Liver (tissue), 9 donors: ENCODE measurements around the gene PCDH9. TPM values are rescaled to one million over a fixed set of nuclear protein-coding genes. Genes with fewer than 3 reads are reported as not detected.

Experiments used
- DNase-seq: peaks from one replicate; pipeline ENCODE4 v3.0.0-alpha.2; 2017; ENCODE audit warnings: low spot score
- H3K27ac ChIP-seq, 2 donors: one replicate each; pipeline ENCODE4 v1.7.0; 2013; ENCODE audit warnings: inconsistent platforms in 2 of 2, low read length in 2 of 2, control low read depth in 1 of 2, low read depth in 1 of 2, mild to moderate bottlenecking in 1 of 2
- H3K27me3 ChIP-seq, 4 donors: one replicate each; pipeline versions ENCODE4 v1.6.1 to v1.7.0; 2013; ENCODE audit warnings: low read length in 3 of 4, inconsistent platforms in 1 of 4, mild to moderate bottlenecking in 1 of 4, moderate library complexity in 1 of 4; ENCODE audit not compliant: control insufficient read depth in 4 of 4, insufficient read depth in 4 of 4
- H3K36me3 ChIP-seq, 4 donors: one replicate each; pipeline versions ENCODE4 v1.6.1 to v1.7.0; 2013; ENCODE audit warnings: low read length in 3 of 4, mild to moderate bottlenecking in 3 of 4, low read depth in 1 of 4, moderate library complexity in 1 of 4; ENCODE audit not compliant: control insufficient read depth in 4 of 4, insufficient read depth in 3 of 4
- H3K4me1 ChIP-seq, 4 donors: one replicate each; pipeline versions ENCODE4 v1.6.1 to v1.7.0; 2013; ENCODE audit warnings: low read length in 3 of 4, mild to moderate bottlenecking in 3 of 4, moderate library complexity in 1 of 4; ENCODE audit not compliant: control insufficient read depth in 4 of 4, insufficient read depth in 4 of 4
- H3K4me3 ChIP-seq, 3 donors: one replicate each; pipeline versions ENCODE4 v1.6.1 to v1.7.0; 2013; ENCODE audit warnings: low read length in 3 of 3, control low read depth in 1 of 3, low read depth in 1 of 3, mild to moderate bottlenecking in 1 of 3
- H3K9ac ChIP-seq, 2 donors: one replicate each; pipeline ENCODE4 v1.7.0; 2013; ENCODE audit warnings: low read length in 2 of 2, mild to moderate bottlenecking in 2 of 2, moderate library complexity in 2 of 2, control low read depth in 1 of 2, low read depth in 1 of 2
- H3K9me3 ChIP-seq, 4 donors: one replicate each; pipeline versions ENCODE4 v1.6.1 to v1.7.0; 2013; ENCODE audit warnings: low read length in 3 of 4; ENCODE audit not compliant: control insufficient read depth in 4 of 4
- EGR1 ChIP-seq, 2 donors: IDR thresholded peaks; 2 replicates each; pipeline ENCODE4 v1.6.1; 2016 to 2018; ENCODE audit warnings: antibody characterized with exemption in 2 of 2, low read depth in 2 of 2
- FOXA1 ChIP-seq: IDR thresholded peaks from 2 replicates; pipeline ENCODE4 v1.6.1; 2016; ENCODE audit warnings: antibody characterized with exemption
- FOXA2 ChIP-seq: IDR thresholded peaks from 2 replicates; pipeline ENCODE4 v1.6.1; 2016; ENCODE audit warnings: antibody characterized with exemption
- GABPA ChIP-seq, 2 donors: IDR thresholded peaks in 1 of 2; conservative IDR thresholded peaks in 1 of 2; 2 replicates each; pipeline ENCODE4 v1.6.1; 2016; ENCODE audit warnings: antibody characterized with exemption in 2 of 2, mild to moderate bottlenecking in 1 of 2, moderate library complexity in 1 of 2
- HNF4A ChIP-seq, 2 donors: conservative IDR thresholded peaks; 2 replicates each; pipeline ENCODE4 v1.6.1; 2016; ENCODE audit warnings: antibody characterized with exemption in 2 of 2, mild to moderate bottlenecking in 2 of 2
- HNF4G ChIP-seq: IDR thresholded peaks from 2 replicates; pipeline ENCODE4 v1.6.1; 2016; ENCODE audit warnings: antibody characterized with exemption
- JUND ChIP-seq, 2 donors: IDR thresholded peaks; 2 replicates each; pipeline ENCODE4 v1.6.1; 2016; ENCODE audit warnings: antibody characterized with exemption in 2 of 2
- NR2F2 ChIP-seq: IDR thresholded peaks from 2 replicates; pipeline ENCODE4 v1.6.1; 2016; ENCODE audit warnings: antibody characterized with exemption
- RAD21 ChIP-seq, 2 donors: IDR thresholded peaks; 2 replicates each; pipeline ENCODE4 v1.6.1; 2016; ENCODE audit warnings: antibody characterized with exemption in 2 of 2, mild to moderate bottlenecking in 2 of 2
- RXRA ChIP-seq, 2 donors: IDR thresholded peaks; 2 replicates each; pipeline ENCODE4 v1.6.1; 2017 to 2018; ENCODE audit warnings: antibody characterized with exemption in 2 of 2, mild to moderate bottlenecking in 1 of 2
- SP1 ChIP-seq: IDR thresholded peaks from 2 replicates; pipeline ENCODE4 v1.6.1; 2018; ENCODE audit warnings: antibody characterized with exemption, mild to moderate bottlenecking
- TAF1 ChIP-seq: conservative IDR thresholded peaks from 2 replicates; pipeline ENCODE4 v1.6.1; 2016; ENCODE audit warnings: antibody characterized with exemption, mild to moderate bottlenecking
- YY1 ChIP-seq: IDR thresholded peaks from 2 replicates; pipeline ENCODE4 v1.6.1; 2016; ENCODE audit warnings: antibody characterized with exemption, mild to moderate bottlenecking
- WGBS: extraction: QIAGEN DNeasy Blood & Tissue Kit; methylation state at CpG from one replicate; pipeline ENCODE4 v1.1.7; 2013; 5-methylcytosine and 5-hydroxymethylcytosine counted together
- polyA plus RNA-seq, 2 donors: library from polyadenylated mRNA; stranded (reverse) in 1 of 2; unstranded in 1 of 2; fragments of 200-250 nt in 1 of 2; fragments of >200 nt in 1 of 2; fragmentation: Nextera tagmentation in 1 of 2; extraction: Ambion mirVana in 1 of 2; gene quantifications; one replicate each; pipeline versions ENCODE4 v1.2.1 to v1.2.3, GENCODE V29; 2013 to 2015
- total RNA-seq, 2 donors: library from RNA; depleted of rRNA; stranded (reverse); fragments of >200 nt; gene quantifications; one replicate each; pipeline ENCODE4 v1.2.3, GENCODE V29; 2014
- TF ChIP-seq, protein P1 (sequence below): fragments of 150-350 bp; IDR thresholded peaks from 2 replicates; pipeline ENCODE4 v1.5.1; 2017; ENCODE audit warnings: improper control_type of control experiment, low read depth, low read length; ENCODE audit not compliant: missing input control
- TF ChIP-seq, protein P2 (sequence below): IDR thresholded peaks from 2 replicates; pipeline ENCODE4 v1.6.1; 2016; ENCODE audit warnings: antibody characterized with exemption, mild to moderate bottlenecking
- TF ChIP-seq, protein P3 (sequence below): IDR thresholded peaks from 2 replicates; pipeline ENCODE4 v1.6.1; 2016; ENCODE audit warnings: antibody characterized with exemption
- TF ChIP-seq, protein P4 (sequence below): IDR thresholded peaks from 2 replicates; pipeline ENCODE4 v1.6.1; 2016; ENCODE audit warnings: antibody characterized with exemption
- TF ChIP-seq, protein P5 (sequence below): IDR thresholded peaks from 2 replicates; pipeline ENCODE4 v1.6.1; 2016; ENCODE audit warnings: antibody characterized with exemption
- donor health status: healthy.
- donor health status: healthy.
- donor health status: healthy.
- donor health status: healthy.
- donor health status: healthy.

PCDH9 gene
- total and polyA plus RNA-seq, 4 donors, result 0.90 to 4.0 (median 2.2) TPM

DNA sequence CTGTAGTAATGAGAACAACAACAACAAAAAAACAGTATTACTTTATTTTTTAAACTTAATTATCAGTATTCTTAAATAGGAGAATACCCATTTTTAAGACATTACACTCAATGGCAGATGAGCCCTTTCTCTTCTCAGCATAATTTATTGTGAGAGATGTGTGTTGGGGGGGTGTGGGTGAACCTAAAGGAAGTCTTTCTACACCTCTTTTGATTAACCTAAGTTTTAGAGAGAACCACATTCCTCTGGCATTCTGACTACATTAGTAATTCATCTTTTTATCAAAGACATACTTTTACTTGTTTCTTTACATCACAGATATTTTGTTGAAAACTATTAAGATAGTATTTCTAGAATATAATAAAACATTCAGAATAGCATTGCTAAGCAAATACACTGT, 890.9 kb downstream of the PCDH9 start (continued):
- TF ChIP-seq, protein P1, sequence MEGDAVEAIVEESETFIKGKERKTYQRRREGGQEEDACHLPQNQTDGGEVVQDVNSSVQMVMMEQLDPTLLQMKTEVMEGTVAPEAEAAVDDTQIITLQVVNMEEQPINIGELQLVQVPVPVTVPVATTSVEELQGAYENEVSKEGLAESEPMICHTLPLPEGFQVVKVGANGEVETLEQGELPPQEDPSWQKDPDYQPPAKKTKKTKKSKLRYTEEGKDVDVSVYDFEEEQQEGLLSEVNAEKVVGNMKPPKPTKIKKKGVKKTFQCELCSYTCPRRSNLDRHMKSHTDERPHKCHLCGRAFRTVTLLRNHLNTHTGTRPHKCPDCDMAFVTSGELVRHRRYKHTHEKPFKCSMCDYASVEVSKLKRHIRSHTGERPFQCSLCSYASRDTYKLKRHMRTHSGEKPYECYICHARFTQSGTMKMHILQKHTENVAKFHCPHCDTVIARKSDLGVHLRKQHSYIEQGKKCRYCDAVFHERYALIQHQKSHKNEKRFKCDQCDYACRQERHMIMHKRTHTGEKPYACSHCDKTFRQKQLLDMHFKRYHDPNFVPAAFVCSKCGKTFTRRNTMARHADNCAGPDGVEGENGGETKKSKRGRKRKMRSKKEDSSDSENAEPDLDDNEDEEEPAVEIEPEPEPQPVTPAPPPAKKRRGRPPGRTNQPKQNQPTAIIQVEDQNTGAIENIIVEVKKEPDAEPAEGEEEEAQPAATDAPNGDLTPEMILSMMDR, result no peak
- no peak for TF ChIP-seq NR2F2
- no peak for TF ChIP-seq FOXA1
- TF ChIP-seq FOXA2, result no peak
- TF ChIP-seq YY1, result no peak
- no peak for TF ChIP-seq HNF4G
- TF ChIP-seq RAD21 (IDR thresholded peaks at IDR 0.05), result no peak
- TF ChIP-seq HNF4A (conservative IDR thresholded peaks at IDR 0.05), result no peak

DNA sequence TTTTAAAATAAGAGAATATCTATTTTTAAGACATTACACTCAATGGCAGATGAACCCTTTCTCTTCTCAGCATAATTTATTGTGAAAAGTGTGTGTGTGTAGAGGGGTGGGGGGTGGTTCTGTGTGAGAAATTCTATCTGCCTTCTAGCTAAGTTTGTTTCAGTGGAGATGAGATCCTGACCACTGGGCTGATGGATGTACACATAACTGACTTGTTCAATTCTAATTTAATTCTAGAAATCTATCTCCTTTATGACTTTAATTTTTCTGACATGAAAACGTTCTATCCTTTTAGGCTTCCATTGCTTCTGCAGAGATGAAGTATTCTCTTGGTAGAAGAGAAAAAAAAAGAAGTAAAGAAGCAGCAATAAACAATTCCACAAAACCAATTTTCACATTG, 891.6 kb downstream of the PCDH9 start:
- Histone ChIP-seq H3K4me1 (no peaks in the 10 kb centered on the region), H3K36me3 (no peaks in the 10 kb centered on the region), H3K27me3 (peaks cover 0 to 3% (median 0%) of the 10 kb centered on the region in 4 donors), H3K9me3 (no peaks in the 10 kb centered on the region), H3K9ac (no peak overlapping the region), H3K4me3 (no peak overlapping the region), H3K27ac (no peak overlapping the region)
- TF ChIP-seq, protein P2, sequence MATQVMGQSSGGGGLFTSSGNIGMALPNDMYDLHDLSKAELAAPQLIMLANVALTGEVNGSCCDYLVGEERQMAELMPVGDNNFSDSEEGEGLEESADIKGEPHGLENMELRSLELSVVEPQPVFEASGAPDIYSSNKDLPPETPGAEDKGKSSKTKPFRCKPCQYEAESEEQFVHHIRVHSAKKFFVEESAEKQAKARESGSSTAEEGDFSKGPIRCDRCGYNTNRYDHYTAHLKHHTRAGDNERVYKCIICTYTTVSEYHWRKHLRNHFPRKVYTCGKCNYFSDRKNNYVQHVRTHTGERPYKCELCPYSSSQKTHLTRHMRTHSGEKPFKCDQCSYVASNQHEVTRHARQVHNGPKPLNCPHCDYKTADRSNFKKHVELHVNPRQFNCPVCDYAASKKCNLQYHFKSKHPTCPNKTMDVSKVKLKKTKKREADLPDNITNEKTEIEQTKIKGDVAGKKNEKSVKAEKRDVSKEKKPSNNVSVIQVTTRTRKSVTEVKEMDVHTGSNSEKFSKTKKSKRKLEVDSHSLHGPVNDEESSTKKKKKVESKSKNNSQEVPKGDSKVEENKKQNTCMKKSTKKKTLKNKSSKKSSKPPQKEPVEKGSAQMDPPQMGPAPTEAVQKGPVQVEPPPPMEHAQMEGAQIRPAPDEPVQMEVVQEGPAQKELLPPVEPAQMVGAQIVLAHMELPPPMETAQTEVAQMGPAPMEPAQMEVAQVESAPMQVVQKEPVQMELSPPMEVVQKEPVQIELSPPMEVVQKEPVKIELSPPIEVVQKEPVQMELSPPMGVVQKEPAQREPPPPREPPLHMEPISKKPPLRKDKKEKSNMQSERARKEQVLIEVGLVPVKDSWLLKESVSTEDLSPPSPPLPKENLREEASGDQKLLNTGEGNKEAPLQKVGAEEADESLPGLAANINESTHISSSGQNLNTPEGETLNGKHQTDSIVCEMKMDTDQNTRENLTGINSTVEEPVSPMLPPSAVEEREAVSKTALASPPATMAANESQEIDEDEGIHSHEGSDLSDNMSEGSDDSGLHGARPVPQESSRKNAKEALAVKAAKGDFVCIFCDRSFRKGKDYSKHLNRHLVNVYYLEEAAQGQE, result no peak
- no peak for TF ChIP-seq HNF4G
- no peak for TF ChIP-seq HNF4A (conservative IDR thresholded peaks at IDR 0.05)
- no peak for TF ChIP-seq TAF1
- no peak for TF ChIP-seq NR2F2
- no peak for TF ChIP-seq YY1
- no peak for TF ChIP-seq EGR1 (IDR thresholded peaks at IDR 0.05; ENCODE audit: low read depth in 2 of 2)
- TF ChIP-seq FOXA1, result no peak
- TF ChIP-seq FOXA2, result no peak
- TF ChIP-seq JUND (IDR thresholded peaks at IDR 0.05), result no peak
- DNase-seq, result no peak
- WGBS, result 31% methylated on average over 1 of the region's 1 CpG

DNA sequence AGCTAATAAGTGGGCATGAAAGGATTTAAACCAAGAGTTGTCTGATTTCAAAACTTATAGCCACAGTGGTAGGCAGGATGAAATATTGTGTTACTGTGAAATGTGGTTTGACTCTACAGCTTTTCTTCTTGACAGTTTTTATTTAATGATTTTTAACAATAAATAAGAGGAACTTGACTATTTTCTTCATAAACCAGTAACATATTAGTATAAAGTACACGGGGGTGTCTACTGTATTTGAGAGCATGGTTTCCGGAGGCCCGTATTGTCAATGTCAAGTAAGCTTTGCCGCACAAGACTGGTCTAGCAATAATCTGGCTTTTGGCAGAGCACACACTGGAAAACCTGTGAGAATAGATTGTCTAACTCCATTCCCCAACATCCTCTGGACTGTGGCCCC, 894.5 kb downstream of the PCDH9 start:
- H3K36me3 ChIP-seq, result no peaks in the 10 kb centered on the region
- H3K9ac ChIP-seq, result no peak overlapping the region
- 84% methylated on average over 4 of the region's 4 CpGs for WGBS
- DNase-seq, result no peak
- H3K9me3 ChIP-seq, result no peaks in the 10 kb centered on the region
- no peak overlapping the region for H3K27ac ChIP-seq
- no peaks in the 10 kb centered on the region for H3K4me1 ChIP-seq
- H3K27me3 ChIP-seq, result no peaks in the 10 kb centered on the region
- H3K4me3 ChIP-seq, result no peak overlapping the region
- TF ChIP-seq, protein P3, sequence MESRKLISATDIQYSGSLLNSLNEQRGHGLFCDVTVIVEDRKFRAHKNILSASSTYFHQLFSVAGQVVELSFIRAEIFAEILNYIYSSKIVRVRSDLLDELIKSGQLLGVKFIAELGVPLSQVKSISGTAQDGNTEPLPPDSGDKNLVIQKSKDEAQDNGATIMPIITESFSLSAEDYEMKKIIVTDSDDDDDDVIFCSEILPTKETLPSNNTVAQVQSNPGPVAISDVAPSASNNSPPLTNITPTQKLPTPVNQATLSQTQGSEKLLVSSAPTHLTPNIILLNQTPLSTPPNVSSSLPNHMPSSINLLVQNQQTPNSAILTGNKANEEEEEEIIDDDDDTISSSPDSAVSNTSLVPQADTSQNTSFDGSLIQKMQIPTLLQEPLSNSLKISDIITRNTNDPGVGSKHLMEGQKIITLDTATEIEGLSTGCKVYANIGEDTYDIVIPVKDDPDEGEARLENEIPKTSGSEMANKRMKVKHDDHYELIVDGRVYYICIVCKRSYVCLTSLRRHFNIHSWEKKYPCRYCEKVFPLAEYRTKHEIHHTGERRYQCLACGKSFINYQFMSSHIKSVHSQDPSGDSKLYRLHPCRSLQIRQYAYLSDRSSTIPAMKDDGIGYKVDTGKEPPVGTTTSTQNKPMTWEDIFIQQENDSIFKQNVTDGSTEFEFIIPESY, result no peak
- no peak for TF ChIP-seq HNF4G
- no peak for TF ChIP-seq SP1
- TF ChIP-seq, protein P4, sequence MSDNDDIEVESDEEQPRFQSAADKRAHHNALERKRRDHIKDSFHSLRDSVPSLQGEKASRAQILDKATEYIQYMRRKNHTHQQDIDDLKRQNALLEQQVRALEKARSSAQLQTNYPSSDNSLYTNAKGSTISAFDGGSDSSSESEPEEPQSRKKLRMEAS, result no peak
- TF ChIP-seq EGR1 (IDR thresholded peaks at IDR 0.05; ENCODE audit: low read depth in 2 of 2), result no peak
- no peak for TF ChIP-seq RXRA (IDR thresholded peaks at IDR 0.05)
- TF ChIP-seq, protein P5, sequence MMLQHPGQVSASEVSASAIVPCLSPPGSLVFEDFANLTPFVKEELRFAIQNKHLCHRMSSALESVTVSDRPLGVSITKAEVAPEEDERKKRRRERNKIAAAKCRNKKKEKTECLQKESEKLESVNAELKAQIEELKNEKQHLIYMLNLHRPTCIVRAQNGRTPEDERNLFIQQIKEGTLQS, result no peak
- TF ChIP-seq TAF1, result no peak
- no peak for TF ChIP-seq NR2F2
- TF ChIP-seq FOXA1, result no peak
- TF ChIP-seq, protein P1, result no peak
- TF ChIP-seq FOXA2, result no peak
- no peak for TF ChIP-seq GABPA (IDR thresholded peaks at IDR 0.05 in 1 of 2, conservative IDR thresholded peaks at IDR 0.05 in 1 of 2)
- TF ChIP-seq YY1, result no peak
